DND-41 (cell line): ENCODE results near the gene MORN5.

Experiments
- EZH2 ChIP-seq: IDR thresholded peaks from 3 replicates; pipeline ENCODE4 v1.6.1; 2012; ENCODE audit warnings: borderline replicate concordance, low read depth, mild to moderate bottlenecking, moderate library complexity, low read length, inconsistent platforms; ENCODE audit not compliant: severe bottlenecking
- TF ChIP-seq, protein P1 (sequence below): IDR thresholded peaks from 2 replicates; pipeline ENCODE4 v1.5.1; 2012; ENCODE audit warnings: borderline replicate concordance, low read length, moderate library complexity, mild to moderate bottlenecking; ENCODE audit not compliant: poor library complexity, severe bottlenecking; ENCODE audit errors: extremely low read depth

DNA sequence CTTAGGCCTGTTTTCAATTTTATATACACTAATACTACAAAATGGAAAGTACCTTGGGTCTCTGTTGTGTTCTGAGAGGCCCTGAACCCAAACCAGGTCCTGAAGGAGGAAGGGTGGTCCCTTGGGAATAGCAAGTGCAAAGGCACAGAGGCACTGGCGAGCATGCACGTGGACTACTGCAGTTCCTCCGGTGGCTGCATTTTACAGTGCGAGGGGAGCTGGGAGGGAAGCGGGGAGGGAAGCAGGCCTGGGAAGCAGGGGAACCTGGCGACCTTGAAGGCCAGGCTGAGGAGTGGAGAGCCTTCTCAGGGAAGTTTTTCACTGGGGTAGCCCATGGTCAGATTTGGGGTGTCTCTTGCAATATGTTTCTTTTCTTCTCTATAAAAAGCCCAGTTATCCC lies 33.9 kb downstream of the MORN5 start:
- TF ChIP-seq, protein P1, sequence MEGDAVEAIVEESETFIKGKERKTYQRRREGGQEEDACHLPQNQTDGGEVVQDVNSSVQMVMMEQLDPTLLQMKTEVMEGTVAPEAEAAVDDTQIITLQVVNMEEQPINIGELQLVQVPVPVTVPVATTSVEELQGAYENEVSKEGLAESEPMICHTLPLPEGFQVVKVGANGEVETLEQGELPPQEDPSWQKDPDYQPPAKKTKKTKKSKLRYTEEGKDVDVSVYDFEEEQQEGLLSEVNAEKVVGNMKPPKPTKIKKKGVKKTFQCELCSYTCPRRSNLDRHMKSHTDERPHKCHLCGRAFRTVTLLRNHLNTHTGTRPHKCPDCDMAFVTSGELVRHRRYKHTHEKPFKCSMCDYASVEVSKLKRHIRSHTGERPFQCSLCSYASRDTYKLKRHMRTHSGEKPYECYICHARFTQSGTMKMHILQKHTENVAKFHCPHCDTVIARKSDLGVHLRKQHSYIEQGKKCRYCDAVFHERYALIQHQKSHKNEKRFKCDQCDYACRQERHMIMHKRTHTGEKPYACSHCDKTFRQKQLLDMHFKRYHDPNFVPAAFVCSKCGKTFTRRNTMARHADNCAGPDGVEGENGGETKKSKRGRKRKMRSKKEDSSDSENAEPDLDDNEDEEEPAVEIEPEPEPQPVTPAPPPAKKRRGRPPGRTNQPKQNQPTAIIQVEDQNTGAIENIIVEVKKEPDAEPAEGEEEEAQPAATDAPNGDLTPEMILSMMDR = no peak
- TF ChIP-seq EZH2 = no peak
